ENCODE measurements around the gene UBL4B. TPM values are rescaled to one million over a fixed set of nuclear protein-coding genes. Genes with fewer than 3 reads are reported as not detected.

UBL4B gene
- total and polyA plus RNA-seq, 9 donors, result not detected

Other genes starting within 250 kb of the UBL4B start
- 6.3 TPM for gene CSF1, start 201.6 kb upstream of the UBL4B start, total RNA-seq
- gene CSF1, start 201.6 kb upstream of the UBL4B start, polyA plus RNA-seq (ENCODE audit: insufficient read depth in 1 of 8, insufficient read length in 8 of 8, low replicate concordance in 1 of 8), result 10 to 100 TPM in 4 of 8 donors, 1 to 10 TPM in 4; 8.6 to 14.1 (median 9.8) TPM
- 20.6 TPM for gene AHCYL1, start 127.7 kb upstream of the UBL4B start, total RNA-seq
- 10 to 100 TPM; 34.8 to 50.9 (median 40.8) TPM for gene AHCYL1, start 127.7 kb upstream of the UBL4B start, polyA plus RNA-seq (ENCODE audit: insufficient read depth in 1 of 8, insufficient read length in 8 of 8, low replicate concordance in 1 of 8)
- gene STRIP1, start 77.8 kb upstream of the UBL4B start, total RNA-seq, result 33.6 TPM
- gene STRIP1, start 77.8 kb upstream of the UBL4B start, polyA plus RNA-seq (ENCODE audit: insufficient read depth in 1 of 8, insufficient read length in 8 of 8, low replicate concordance in 1 of 8), result 10 to 100 TPM; 26.5 to 33.4 (median 29.3) TPM
- gene ALX3, start 41.8 kb upstream of the UBL4B start, total RNA-seq, result not detected
- gene ALX3, start 41.8 kb upstream of the UBL4B start, polyA plus RNA-seq (ENCODE audit: insufficient read depth in 1 of 8, insufficient read length in 8 of 8, low replicate concordance in 1 of 8), result not detected
- gene SLC6A17, start 38.1 kb downstream of the UBL4B start, total RNA-seq, result 0.04 TPM
- gene SLC6A17, start 38.1 kb downstream of the UBL4B start, polyA plus RNA-seq (ENCODE audit: insufficient read depth in 1 of 8, insufficient read length in 8 of 8, low replicate concordance in 1 of 8), result under 1 TPM; 0.12 to 0.79 (median 0.30) TPM
- gene KCNC4, start 97.9 kb downstream of the UBL4B start, total RNA-seq, result 2.7 TPM
- gene KCNC4, start 97.9 kb downstream of the UBL4B start, polyA plus RNA-seq (ENCODE audit: insufficient read depth in 1 of 8, insufficient read length in 8 of 8, low replicate concordance in 1 of 8), result 1 to 10 TPM; 5.7 to 8.8 (median 7.9) TPM
- 18.8 TPM for gene RBM15, start 226.9 kb downstream of the UBL4B start, total RNA-seq
- gene RBM15, start 226.9 kb downstream of the UBL4B start, polyA plus RNA-seq (ENCODE audit: insufficient read depth in 1 of 8, insufficient read length in 8 of 8, low replicate concordance in 1 of 8), result 1 to 10 TPM; 5.0 to 9.4 (median 8.5) TPM